CD1c-positive myeloid dendritic cell (primary cell): ENCODE data around the gene UTF1.
"Not testable (repeated sequence)": the region's sequence is repeated elsewhere in the genome, so short reads cannot be mapped to it uniquely, and the experiment has no call there.

Experiments
- DNase-seq: peaks from one replicate; pipeline ENCODE4 v3.0.0-alpha.2; 2016; ENCODE audit errors: extremely low spot score

UTF1 gene

GRCh38 chr10:133209641-133210040, 20.4 kb upstream of the UTF1 start:
- DNase-seq, result no peak

DNA sequence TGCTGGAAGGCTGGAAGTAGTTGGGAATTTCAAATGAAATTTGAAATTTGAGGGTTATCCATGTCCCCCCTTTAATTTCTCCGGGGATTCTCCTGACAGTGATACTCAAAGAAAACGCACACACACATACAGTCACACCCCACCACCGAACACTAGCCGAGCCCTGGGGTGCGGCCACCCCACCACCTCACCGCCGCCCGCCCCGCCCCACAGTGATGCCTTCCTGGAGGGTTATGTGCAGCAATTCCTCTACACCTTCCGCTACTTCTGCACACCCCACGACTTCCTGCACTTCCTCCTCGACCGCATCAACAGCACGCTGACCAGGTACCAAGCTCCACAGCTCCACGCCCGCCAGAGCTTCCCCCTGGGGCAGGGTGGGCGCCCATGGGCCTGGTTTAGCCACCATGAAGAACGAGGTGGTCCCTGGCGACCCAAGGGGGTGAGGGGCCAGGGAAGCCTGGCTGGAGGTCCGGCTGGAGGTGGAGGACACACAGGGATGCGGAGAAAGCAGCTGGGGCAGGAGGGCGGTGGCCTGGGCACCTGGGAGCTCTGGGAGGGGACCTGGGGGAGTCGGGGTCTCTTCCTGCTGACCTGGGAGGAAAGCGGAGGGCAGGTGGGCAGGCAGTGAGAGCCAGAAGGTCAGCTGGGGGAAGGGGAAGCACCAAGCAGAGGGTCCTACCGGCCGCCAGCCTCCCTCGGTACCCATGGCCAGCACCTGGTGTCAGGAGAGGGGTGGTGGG, 19.4 kb upstream of the UTF1 start:
- DNase-seq, result no peak

DNA sequence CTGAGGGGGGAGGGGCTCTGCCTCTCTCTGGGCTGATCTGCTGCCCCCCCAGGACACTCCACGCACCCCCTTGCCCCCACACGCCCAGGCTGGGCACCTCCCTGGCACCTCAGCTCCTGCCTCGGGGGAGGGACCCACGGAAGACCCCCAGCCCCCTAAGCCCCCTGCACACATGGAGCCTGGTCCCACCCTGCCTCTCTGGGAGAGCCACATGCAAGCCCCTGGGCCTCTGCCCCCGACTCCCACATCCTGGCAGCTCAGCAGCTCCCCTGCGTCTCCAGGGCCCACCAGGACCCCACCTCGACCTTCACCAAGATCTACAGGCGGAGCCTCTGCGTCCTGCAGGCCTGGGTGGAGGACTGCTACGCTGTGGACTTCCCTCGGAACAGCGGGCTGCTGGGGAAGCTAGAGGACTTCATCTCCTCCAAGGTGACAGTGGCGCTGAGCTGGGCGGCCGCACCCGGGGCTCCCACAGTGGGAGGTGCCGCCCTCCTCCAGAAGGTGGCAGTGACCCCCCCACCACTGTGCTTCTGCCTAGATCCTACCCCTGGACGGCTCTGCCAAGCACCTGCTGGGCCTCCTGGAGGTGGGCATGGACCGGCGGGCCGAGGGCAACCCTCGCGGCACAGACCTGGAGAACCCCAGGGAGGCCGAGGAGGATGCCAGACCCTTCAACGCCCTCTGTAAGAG, 18.7 kb upstream of the UTF1 start:
- no peak for DNase-seq

DNA sequence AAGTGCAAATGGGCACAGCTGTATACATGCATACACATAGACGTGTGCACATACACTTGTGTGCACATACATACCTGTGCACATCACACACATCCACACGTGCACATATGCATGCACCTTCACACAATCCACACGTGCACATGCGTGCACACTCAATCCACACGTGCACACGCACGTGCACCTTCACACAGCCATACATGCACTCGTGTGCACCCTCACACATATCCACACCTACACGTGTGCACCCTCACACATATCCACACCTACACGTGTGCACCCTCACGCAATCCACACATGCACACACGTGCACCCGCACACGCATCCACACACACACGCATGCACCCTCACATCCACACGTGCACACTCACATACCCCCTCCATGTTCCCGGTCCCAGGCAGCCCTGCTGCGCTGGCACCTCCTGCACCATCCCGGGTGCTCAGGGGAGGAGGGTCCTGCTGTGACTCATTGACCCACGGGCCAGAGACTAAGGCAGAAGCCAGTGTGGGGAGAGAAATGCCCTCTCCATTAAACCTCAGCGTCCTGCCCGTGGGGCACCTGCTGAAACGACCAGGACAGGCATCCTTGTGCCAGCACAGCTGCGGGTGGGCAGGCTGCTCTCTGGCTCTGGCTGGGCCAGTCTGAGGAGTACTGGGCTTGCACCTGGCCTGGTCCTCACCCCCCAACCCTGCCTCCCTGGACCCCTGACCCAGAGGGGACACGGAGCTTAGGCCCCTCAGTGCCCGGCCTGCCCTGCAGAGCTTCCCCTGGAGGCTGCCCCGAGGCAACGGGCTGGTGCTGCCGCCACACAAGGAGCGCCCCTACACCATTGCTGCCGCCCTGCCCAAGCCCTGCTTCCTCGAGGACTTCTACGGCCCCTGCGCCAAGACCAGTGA, 17.8 kb upstream of the UTF1 start:
- no peak for DNase-seq

- DNase-seq, result no peak
Observed at GRCh38 chr10:133212853-133213494, 17.0 kb upstream of the UTF1 start.

DNA sequence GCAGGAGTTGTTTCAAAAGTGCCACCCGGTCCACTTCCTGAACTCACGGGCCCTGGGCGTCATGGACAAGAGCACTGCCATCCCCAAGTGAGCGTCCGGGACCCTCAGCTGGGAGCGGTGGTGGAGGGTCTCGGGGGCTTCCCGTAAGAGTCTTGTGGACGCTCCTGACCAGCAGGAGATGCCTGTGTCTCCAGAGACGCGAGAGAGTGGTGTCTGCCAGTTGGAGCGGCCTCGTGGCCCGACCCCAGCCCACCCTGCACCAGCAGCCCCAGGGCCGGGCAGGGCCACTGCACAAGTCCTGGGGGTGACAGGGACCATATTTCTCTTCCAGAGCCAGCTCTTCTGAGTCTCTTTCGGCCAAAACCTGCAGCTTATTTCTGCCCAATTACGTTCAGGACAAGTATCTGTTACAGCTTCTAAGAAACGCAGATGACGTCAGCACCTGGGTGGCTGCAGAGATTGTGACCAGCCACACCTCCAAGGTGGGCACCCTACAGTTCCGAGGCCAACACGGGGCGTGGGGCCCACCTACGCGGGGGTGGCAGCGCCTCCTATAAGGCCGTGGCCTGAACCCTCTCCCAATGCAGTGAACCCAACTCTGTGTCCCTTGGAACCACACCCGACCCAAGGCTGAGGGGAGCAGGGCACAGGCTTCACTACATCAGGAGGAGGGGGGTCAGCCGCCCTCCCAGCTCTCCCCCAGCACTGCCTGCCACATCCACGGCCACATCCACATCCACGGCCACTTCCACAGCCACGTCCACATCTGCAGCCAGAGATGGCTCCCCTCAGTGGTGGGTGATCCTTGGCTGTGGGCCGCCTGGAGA, 16.2 kb upstream of the UTF1 start:
- no peak for DNase-seq

- no peak for DNase-seq
Observed at GRCh38 chr10:133214468-133215410, 15.3 kb upstream of the UTF1 start.

DNA sequence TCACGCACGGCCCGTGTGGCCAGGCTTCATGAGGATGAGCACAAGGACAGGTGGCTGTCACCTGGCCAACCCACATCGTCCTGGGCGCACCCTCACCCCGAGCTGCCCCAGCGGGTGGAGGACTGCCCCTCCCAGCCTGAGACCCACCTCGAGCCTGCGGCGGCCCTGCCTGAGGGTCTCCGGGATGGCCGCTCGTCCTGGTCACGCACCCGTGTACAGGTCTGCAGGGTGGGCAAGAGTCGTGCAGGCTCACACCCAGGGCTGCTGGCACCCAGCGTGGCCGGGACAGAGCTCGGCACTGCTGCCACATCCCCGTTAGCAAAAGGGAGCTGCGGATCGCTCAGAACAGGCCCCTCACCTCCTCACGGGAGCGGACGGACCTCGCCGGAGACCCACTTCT, 14.4 kb upstream of the UTF1 start:
- DNase-seq, result no peak

DNA sequence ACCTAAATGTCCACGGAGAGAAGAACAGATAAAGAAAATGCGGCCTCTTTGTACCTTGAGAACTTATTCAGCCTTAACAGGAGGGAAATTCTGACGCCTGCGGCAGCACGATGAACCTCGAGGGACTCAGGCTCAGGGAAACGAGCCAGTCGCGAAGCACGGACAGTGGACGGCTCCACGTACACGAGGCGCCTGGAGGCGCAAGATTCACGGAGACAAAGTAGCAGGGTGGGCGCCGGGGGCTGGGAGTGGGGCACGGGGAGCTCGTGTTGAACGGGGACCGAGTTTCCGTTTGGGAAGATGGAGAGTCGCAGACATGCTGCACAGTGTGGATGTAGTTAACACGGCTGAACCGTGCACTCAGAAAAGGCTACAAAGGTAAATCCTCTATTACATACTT, 13.2 kb upstream of the UTF1 start:
- no peak for DNase-seq

DNA sequence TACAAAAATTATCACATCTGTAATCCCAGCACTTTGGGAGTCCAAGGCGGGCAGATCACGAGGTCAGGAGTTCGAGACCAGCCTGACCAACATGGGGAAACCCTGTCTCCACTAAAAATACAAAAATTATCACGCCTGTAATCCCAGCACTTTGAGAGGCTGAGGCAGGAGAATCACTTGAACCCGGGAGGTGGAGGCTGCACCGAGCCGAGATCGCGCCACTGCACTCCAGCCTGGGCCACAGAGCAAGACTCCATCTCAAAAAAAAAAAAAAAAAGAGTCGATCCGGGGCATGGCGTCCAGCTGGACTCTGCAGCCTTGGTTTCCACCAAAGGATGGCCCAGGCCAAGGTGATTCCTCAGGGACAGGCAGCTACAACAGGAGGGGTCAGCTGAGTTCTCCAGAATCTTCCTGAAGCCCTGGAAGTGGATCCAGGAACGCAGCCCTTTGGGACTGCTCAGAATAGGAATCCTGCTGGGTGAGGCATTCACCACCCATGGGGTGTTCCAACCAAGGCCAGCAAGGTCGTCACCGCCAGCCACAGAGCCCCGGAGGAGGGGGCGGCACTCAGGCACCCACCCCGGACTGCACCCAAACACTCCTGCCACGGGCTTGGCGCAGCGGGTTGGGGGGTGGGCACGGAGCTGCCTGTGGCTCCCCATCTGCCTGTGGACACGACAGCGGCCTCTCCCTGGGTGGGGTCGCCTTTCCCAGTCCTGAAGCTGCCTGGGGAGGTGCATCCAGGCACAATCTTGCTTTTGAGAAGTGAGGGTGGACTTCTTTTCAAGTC, 12.0 kb upstream of the UTF1 start:
- DNase-seq, result no peak

DNA sequence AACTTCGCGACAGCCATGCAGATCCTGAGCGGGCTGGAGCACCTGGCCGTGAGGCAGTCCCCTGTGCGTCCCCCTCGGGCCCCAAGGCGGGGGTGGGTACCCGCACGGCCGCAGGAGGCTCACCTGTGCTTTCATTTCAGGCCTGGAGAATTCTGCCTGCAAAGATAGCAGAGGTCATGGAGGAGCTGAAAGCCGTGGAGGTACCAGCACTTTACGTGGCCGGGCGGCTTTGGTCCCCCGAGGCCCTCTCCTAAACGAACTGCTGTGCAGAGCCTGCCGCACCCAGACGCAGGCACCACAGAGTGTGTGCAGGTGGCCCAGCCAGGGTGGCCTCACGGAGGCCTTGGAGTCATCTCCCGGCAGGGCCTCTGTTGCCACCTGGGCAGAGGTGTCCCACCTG, 11.1 kb upstream of the UTF1 start:
- DNase-seq, result no peak

GRCh38 chr10:133219782-133220181, 10.2 kb upstream of the UTF1 start:
- no peak for DNase-seq

GRCh38 chr10:133221331-133221730, 8.7 kb upstream of the UTF1 start:
- no peak for DNase-seq

GRCh38 chr10:133221756-133222155, 8.3 kb upstream of the UTF1 start:
- DNase-seq, result not testable (repeated sequence)

GRCh38 chr10:133224076-133224475, 5.9 kb upstream of the UTF1 start:
- no peak for DNase-seq

DNA sequence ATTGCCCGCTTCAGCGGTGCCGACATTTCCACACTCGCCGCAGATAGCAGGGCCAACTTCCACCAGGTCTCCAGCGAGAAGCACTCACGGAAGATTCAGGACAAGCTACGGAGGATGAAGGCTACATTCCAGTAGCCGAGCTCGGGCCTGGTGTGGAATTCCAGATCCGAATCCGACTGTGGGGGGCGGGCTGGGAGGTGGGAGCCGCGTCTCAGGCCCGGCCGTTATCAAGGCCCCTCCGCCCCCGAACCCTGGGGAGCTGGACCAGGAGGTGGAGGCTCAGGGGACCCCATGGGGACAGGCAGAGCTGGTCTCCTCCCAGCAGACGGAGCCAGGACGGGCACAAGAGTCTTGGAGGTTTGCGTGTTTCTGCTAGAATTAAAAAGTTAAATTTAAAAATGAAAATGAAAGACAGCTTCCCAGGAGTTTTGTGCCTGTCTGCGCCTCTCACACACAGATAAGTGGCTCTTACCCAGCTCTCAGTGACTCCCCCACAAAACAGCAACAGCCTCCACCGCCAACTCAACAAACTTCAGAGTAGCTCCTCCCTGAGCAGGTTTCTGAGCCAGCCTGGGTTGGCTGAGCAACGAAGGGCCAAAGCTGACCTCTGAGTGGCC, 5.2 kb upstream of the UTF1 start:
- no peak for DNase-seq

GRCh38 chr10:133225707-133226191, 4.3 kb upstream of the UTF1 start:
- DNase-seq, result peak; percentile 28

DNA sequence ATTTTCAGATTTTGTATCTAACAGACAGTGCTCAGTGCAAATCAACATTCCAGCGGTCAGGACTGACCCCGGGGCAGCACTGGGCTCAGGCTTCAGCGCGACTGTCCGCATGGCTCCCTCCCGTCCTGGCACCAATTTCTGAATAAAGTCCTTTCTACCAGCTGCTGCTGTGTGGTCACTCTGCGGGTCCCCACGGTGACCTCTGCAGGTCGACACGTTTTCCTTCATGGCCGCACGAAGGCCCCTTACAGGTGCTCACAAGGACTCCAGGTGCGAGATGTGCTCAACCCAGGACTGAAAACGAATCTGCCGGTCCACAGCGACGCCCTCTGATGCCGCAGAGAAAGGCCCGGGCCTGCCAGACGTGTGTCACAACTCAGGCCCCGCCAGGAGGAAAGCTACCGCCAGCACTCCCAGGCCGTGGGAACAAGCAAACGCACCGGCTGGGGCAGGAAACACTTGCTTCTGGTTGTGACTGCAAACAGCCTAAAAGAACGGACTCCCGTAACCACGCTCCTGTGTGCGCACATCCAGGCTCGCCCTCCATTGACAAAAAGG, 3.7 kb upstream of the UTF1 start:
- DNase-seq, result peak; percentile 8
